GM23338 (cell line): ENCODE data around the gene TLDC2. TPM values are rescaled to one million over a fixed set of nuclear protein-coding genes. Genes with fewer than 3 reads are reported as not detected.

Source experiments
- ATAC-seq: fragments of 200-7000 bp; cut with Tn5 transposase; 3 replicates; pipeline ENCODE4 v1.9.1; 2020
- DNase-seq: peaks from one replicate; pipeline ENCODE4 v3.0.0-alpha.2; 2015; ENCODE audit warnings: low spot score
- H2AFZ ChIP-seq: fragments of 200-600 bp; sonication (generic); 2 replicates; pipeline ENCODE4 v1.8.0; 2016; ENCODE audit warnings: antibody characterized with exemption, mild to moderate bottlenecking, moderate library complexity
- H3F3A ChIP-seq: fragments of 200-600 bp; sonication (generic); replicated peaks from 2 replicates; pipeline ENCODE4 v1.8.0; 2017; ENCODE audit warnings: antibody characterized with exemption, mixed run types, low read depth
- H3K27ac ChIP-seq: fragments of 200-600 bp; sonication (generic); 2 replicates; pipeline ENCODE4 v1.6.1; 2016; ENCODE audit warnings: low read depth
- H3K27me3 ChIP-seq: fragments of 200-600 bp; sonication (generic); 2 replicates; pipeline ENCODE4 v1.8.0; 2016; ENCODE audit warnings: mild to moderate bottlenecking, mixed run types, moderate library complexity; ENCODE audit not compliant: insufficient read depth
- H3K36me3 ChIP-seq: fragments of 200-600 bp; sonication (generic); 2 replicates; pipeline ENCODE4 v1.8.0; 2016; ENCODE audit warnings: mild to moderate bottlenecking; ENCODE audit not compliant: insufficient read depth
- H3K4me1 ChIP-seq: fragments of 200-600 bp; sonication (generic); 2 replicates; pipeline ENCODE4 v1.8.0; 2016; ENCODE audit warnings: mild to moderate bottlenecking, moderate library complexity; ENCODE audit not compliant: insufficient read depth
- H3K4me2 ChIP-seq: fragments of 200-600 bp; sonication (generic); 2 replicates; pipeline ENCODE4 v1.7.1; 2017; ENCODE audit warnings: mixed run types
- H3K4me3 ChIP-seq: fragments of 200-600 bp; sonication (generic); 2 replicates; pipeline ENCODE4 v1.6.1; 2016; ENCODE audit warnings: mixed run types
- H3K79me2 ChIP-seq: fragments of 200-600 bp; sonication (generic); replicated peaks from 2 replicates; pipeline ENCODE4 v1.8.0; 2017; ENCODE audit warnings: mild to moderate bottlenecking; ENCODE audit not compliant: insufficient read depth
- H3K9me2 ChIP-seq: fragments of 200-600 bp; sonication (generic); 2 replicates; pipeline ENCODE4 v1.8.0; 2017; ENCODE audit not compliant: insufficient read depth
- H4K20me1 ChIP-seq: fragments of 200-600 bp; sonication (generic); replicated peaks from 2 replicates; pipeline ENCODE4 v1.8.0; 2017; ENCODE audit warnings: mild to moderate bottlenecking; ENCODE audit not compliant: insufficient read depth
- H3K27ac Mint-ChIP-seq: 2 replicates; pipeline ENCODE4 v1.8.0; 2020; ENCODE audit warnings: inconsistent platforms, mild to moderate bottlenecking, moderate library complexity, mixed read lengths
- H3K27me3 Mint-ChIP-seq: 3 replicates; pipeline ENCODE4 v1.8.0; 2022; ENCODE audit warnings: low read depth, mild to moderate bottlenecking, moderate library complexity, mixed read lengths, inconsistent platforms; ENCODE audit not compliant: insufficient read depth, poor library complexity
- H3K36me3 Mint-ChIP-seq: 3 replicates; pipeline ENCODE4 v1.8.0; 2021; ENCODE audit warnings: low read depth, mild to moderate bottlenecking, inconsistent platforms, moderate library complexity, mixed read lengths
- H3K4me1 Mint-ChIP-seq: 3 replicates; pipeline ENCODE4 v1.8.0; 2020; ENCODE audit warnings: mild to moderate bottlenecking, inconsistent platforms, mixed read lengths
- H3K4me3 Mint-ChIP-seq: 3 replicates; pipeline ENCODE4 v1.8.0; 2021; ENCODE audit warnings: moderate library complexity, mild to moderate bottlenecking, inconsistent platforms, mixed read lengths
- H3K9me3 Mint-ChIP-seq: 3 replicates; pipeline ENCODE4 v1.8.0; 2020; ENCODE audit warnings: moderate library complexity, mild to moderate bottlenecking, inconsistent platforms, mixed read lengths
- CREB1 ChIP-seq: fragments of 250-450 bp; sonication (Bioruptor Pico); IDR thresholded peaks from 2 replicates; pipeline ENCODE4 v1.5.0; 2020; ENCODE audit warnings: low read depth, mild to moderate bottlenecking, moderate library complexity
- CTCF ChIP-seq, 2 experiments: fragments of 200-600 bp in 1 of 2; sonication (generic) in 1 of 2; conservative IDR thresholded peaks; 2 replicates each; pipeline versions ENCODE4 v1.5.1 to v1.6.1; 2016 to 2017; ENCODE audit warnings: antibody characterized with exemption in 2 of 2, low read depth in 2 of 2, mild to moderate bottlenecking in 2 of 2, moderate library complexity in 1 of 2
- EZH2 ChIP-seq: fragments of 200-600 bp; sonication (generic); IDR thresholded peaks from one replicate; pipeline ENCODE4 v1.8.0; 2017; ENCODE audit warnings: antibody characterized with exemption, mild to moderate bottlenecking, low read depth; ENCODE audit not compliant: unreplicated experiment
- EZH2phosphoT487 ChIP-seq: fragments of 200-600 bp; sonication (generic); IDR thresholded peaks from one replicate; pipeline ENCODE4 v1.8.1; 2018; ENCODE audit warnings: antibody characterized with exemption; ENCODE audit not compliant: unreplicated experiment
- JUNB ChIP-seq: IDR thresholded peaks from one replicate; pipeline ENCODE4 v1.6.1; 2016; ENCODE audit warnings: antibody characterized with exemption; ENCODE audit not compliant: unreplicated experiment
- NANOG ChIP-seq: IDR thresholded peaks from 2 replicates; pipeline ENCODE4 v1.6.1; 2016; ENCODE audit warnings: antibody characterized with exemption, borderline replicate concordance
- POLR2AphosphoS5 ChIP-seq: IDR thresholded peaks from 2 replicates; pipeline ENCODE4 v1.6.1; 2016; ENCODE audit warnings: antibody characterized with exemption, low read depth
- STAT1 ChIP-seq: IDR thresholded peaks from one replicate; pipeline ENCODE4 v1.6.1; 2016; ENCODE audit warnings: antibody characterized with exemption; ENCODE audit not compliant: unreplicated experiment
- ZNF114 ChIP-seq: fragments of 250-450 bp; sonication (Bioruptor Pico); IDR thresholded peaks from 2 replicates; pipeline ENCODE4 v1.5.0; 2020; ENCODE audit warnings: mild to moderate bottlenecking, moderate library complexity
- ZNF462 ChIP-seq: fragments of 250-450 bp; sonication (Bioruptor Pico); IDR thresholded peaks from 2 replicates; pipeline ENCODE4 v1.5.0; 2020; ENCODE audit warnings: mild to moderate bottlenecking, moderate library complexity
- polyA plus RNA-seq: library from polyadenylated mRNA; unstranded; fragments of >200 nt; fragmentation: Nextera tagmentation; extraction: Ambion mirVana; gene quantifications from 2 replicates; pipeline ENCODE4 v1.2.1, GENCODE V29; 2016
- total RNA-seq: library from RNA; depleted of rRNA; stranded (reverse); fragments of >200 nt; shearing (Covaris generic); gene quantifications from 2 replicates; pipeline ENCODE4 v1.2.3, GENCODE V29; 2014
- TF ChIP-seq, protein P1 (sequence below): IDR thresholded peaks from 2 replicates; pipeline ENCODE4 v1.6.1; 2016; ENCODE audit warnings: antibody characterized with exemption

Gene TLDC2
- total and polyA plus RNA-seq, 2 experiments from 2014 or later, result 0.16 to 0.38 TPM

DNA sequence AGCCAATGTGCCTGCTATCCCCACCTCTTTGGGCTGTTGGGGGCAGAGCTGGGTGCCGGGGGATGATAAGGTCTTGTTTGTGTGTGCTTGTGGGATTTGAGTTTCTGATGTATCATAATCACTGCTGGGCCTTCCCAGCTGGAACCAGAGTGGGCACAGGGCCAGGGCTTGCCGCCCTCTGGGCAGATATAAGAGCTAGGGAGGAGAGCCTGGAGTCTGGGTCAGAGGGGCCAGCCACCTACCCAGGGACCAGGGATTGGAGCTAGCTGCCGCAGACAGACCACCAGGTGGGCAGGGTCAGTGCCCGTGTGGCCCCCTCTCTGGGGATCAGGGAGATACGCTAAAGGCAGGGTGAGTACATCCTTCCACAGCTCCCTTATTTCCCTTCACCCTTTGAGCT, 3.1 kb upstream of the TLDC2 start:
- H3K27ac Mint-ChIP-seq, result no peak overlapping the region

More for the DNA sequence above, 3.1 kb upstream of the TLDC2 start:
- Histone ChIP-seq H3K4me2 (no peak overlapping the region), H3F3A (no peaks in the 10 kb centered on the region), H2AFZ (no peak overlapping the region), H4K20me1 (no peaks in the 10 kb centered on the region), H3K36me3 (no peaks in the 10 kb centered on the region), H3K27me3 (no peaks in the 10 kb centered on the region), H3K79me2 (no peaks in the 10 kb centered on the region), H3K4me3 (no peak overlapping the region), H3K4me1 (no peaks in the 10 kb centered on the region), H3K9me2 (no peaks in the 10 kb centered on the region), H3K27ac (no peak overlapping the region)
- Mint-ChIP-seq H3K4me1 (no peaks in the 10 kb centered on the region), H3K36me3 (no peaks in the 10 kb centered on the region), H3K9me3 (no peaks in the 10 kb centered on the region), H3K27me3 (no peaks in the 10 kb centered on the region), H3K4me3 (no peak overlapping the region)
- TF ChIP-seq STAT1 (no peak), JUNB (no peak), POLR2AphosphoS5 (no peak), CREB1 (CRISPR knock-in tag) (no peak), EZH2 (no peak), EZH2phosphoT487 (no peak), NANOG (no peak), ZNF114 (CRISPR knock-in tag) (no peak), ZNF462 (CRISPR knock-in tag) (no peak), CTCF (conservative IDR thresholded peaks at IDR 0.05; ENCODE audit: low read depth in 2 of 2) (no peak)
- TF ChIP-seq, protein P1, sequence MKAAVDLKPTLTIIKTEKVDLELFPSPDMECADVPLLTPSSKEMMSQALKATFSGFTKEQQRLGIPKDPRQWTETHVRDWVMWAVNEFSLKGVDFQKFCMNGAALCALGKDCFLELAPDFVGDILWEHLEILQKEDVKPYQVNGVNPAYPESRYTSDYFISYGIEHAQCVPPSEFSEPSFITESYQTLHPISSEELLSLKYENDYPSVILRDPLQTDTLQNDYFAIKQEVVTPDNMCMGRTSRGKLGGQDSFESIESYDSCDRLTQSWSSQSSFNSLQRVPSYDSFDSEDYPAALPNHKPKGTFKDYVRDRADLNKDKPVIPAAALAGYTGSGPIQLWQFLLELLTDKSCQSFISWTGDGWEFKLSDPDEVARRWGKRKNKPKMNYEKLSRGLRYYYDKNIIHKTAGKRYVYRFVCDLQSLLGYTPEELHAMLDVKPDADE, result no peak
- ATAC-seq, result no peak
- no peak for DNase-seq
